T-helper 1 cell treated with Interleukin-12 subunit alpha and Interleukin-12 subunit beta and Interleukin-4 antibody, amounts not matched to agents 30 ng/mL and 1 ng/mL, for 36 hours (primary cell): ENCODE data around the gene GRK5. TPM values are rescaled to one million over a fixed set of nuclear protein-coding genes. Genes with fewer than 3 reads are reported as not detected.
"Not testable (repeated sequence)": the region's sequence is repeated elsewhere in the genome, so short reads cannot be mapped to it uniquely, and the experiment has no call there.

ENCODE experiments used
- intact Hi-C: fragments of 100-400 bp; cut with micrococcal nuclease; formaldehyde crosslinking; loops from one replicate; pipeline ENCODE4 v1.15.1; 2024
- total RNA-seq: library from RNA; stranded (reverse); gene quantifications from 2 replicates; pipeline ENCODE4 v1.2.3, GENCODE V29; 2022

The GRK5 gene
- total RNA-seq, 1 donor from 2014 or later: 50.1 TPM

GRCh38 chr10:119448628-119449584, 241.5 kb downstream of the GRK5 start:
- intact Hi-C loops: loop anchor here (5.0 kb wide), 1 partner anchor 148 kb away; the partner anchor contains the start of gene TIAL1

- intact Hi-C loops: loop anchor here (5.0 kb wide), 1 partner anchor 147 kb away; the partner anchor contains the start of gene TIAL1
Observed at GRCh38 chr10:119449760-119450461, 242.5 kb downstream of the GRK5 start.

GRCh38 chr10:119450606-119451299, 243.4 kb downstream of the GRK5 start:
- intact Hi-C loops: no loop called here

GRCh38 chr10:119451300-119451896, 244.0 kb downstream of the GRK5 start:
- intact Hi-C loops: no loop called here

- intact Hi-C loops: no loop called here
Observed at GRCh38 chr10:119452396-119452795, 245.0 kb downstream of the GRK5 start.

- intact Hi-C loops: no loop called here
Observed at GRCh38 chr10:119453313-119453712, 245.9 kb downstream of the GRK5 start.

GRCh38 chr10:119454316-119454715, 246.9 kb downstream of the GRK5 start:
- intact Hi-C loops: no loop called here

- intact Hi-C loops: no loop called here
Observed at GRCh38 chr10:119454990-119455389, 247.6 kb downstream of the GRK5 start.

GRCh38 chr10:119455609-119456434, 248.5 kb downstream of the GRK5 start:
- intact Hi-C loops: no loop called here

GRCh38 chr10:119456435-119456810, 249.1 kb downstream of the GRK5 start:
- intact Hi-C loops: no loop called here

GRCh38 chr10:119457966-119458766, 250.8 kb downstream of the GRK5 start:
- intact Hi-C loops: no loop called here

- intact Hi-C loops: no loop called here
Observed at GRCh38 chr10:119459681-119460340, 252.4 kb downstream of the GRK5 start.

GRCh38 chr10:119460369-119461195, 253.2 kb downstream of the GRK5 start:
- intact Hi-C loops: no loop called here

GRCh38 chr10:119461380-119461779, 254.0 kb downstream of the GRK5 start:
- intact Hi-C loops: no loop called here

GRCh38 chr10:119461923-119462322, 254.6 kb downstream of the GRK5 start:
- intact Hi-C loops: no loop called here

GRCh38 chr10:119462773-119463172, 255.4 kb downstream of the GRK5 start:
- intact Hi-C loops: no loop called here

- intact Hi-C loops: not testable (repeated sequence)
Observed at GRCh38 chr10:119463195-119463594, 255.8 kb downstream of the GRK5 start.

GRCh38 chr10:119465085-119465484, 257.7 kb downstream of the GRK5 start:
- intact Hi-C loops: no loop called here
